Keratinocyte (primary cell): ENCODE measurements around the gene MON2. TPM values are rescaled to one million over a fixed set of nuclear protein-coding genes. Genes with fewer than 3 reads are reported as not detected.

ENCODE experiments used
- DNase-seq: peaks from one replicate; pipeline ENCODE4 v3.0.0-alpha.2; 2011; ENCODE audit warnings: low read depth, missing footprints, low spot score
- FAIRE-seq: peaks from 2 replicates; lab custom pipeline; 2011; peaks lifted over from hg19 to GRCh38; lab: Jason Lieb, UNC
- H2AFZ ChIP-seq: 2 replicates; pipeline ENCODE4 v1.6.0; 2012; ENCODE audit warnings: low read length, control low read depth, inconsistent platforms; ENCODE audit not compliant: control insufficient read depth
- H3K27ac ChIP-seq: 2 replicates; pipeline ENCODE4 v1.5.1; 2011; ENCODE audit warnings: low read length; ENCODE audit not compliant: control insufficient read depth, insufficient read depth
- H3K27me3 ChIP-seq: 3 replicates; pipeline ENCODE4 v1.6.0; 2011; ENCODE audit warnings: low read length; ENCODE audit not compliant: control insufficient read depth, insufficient read depth; ENCODE audit errors: extremely low read depth
- H3K36me3 ChIP-seq, 2 experiments: 2 replicates in 1 of 2; 3 replicates in 1 of 2; pipeline ENCODE4 v1.5.1; 2011; ENCODE audit warnings: low read length in 2 of 2, mild to moderate bottlenecking in 1 of 2; ENCODE audit not compliant: control insufficient read depth in 2 of 2, insufficient read depth in 2 of 2; ENCODE audit errors: extremely low read depth in 1 of 2
- H3K4me1 ChIP-seq: 3 replicates; pipeline ENCODE4 v1.5.1; 2011; ENCODE audit warnings: low read length; ENCODE audit not compliant: control insufficient read depth, insufficient read depth; ENCODE audit errors: extremely low read depth
- H3K4me2 ChIP-seq: 3 replicates; pipeline ENCODE4 v1.6.0; 2011; ENCODE audit warnings: low read depth, low read length; ENCODE audit not compliant: control insufficient read depth, insufficient read depth; ENCODE audit errors: extremely low read depth
- H3K4me3 ChIP-seq, 3 experiments: fragments of 200-600 bp in 1 of 3; sonication (generic) in 1 of 3; 2 replicates in 2 of 3; 3 replicates in 1 of 3; pipeline ENCODE4 v1.5.1; 2011 to 2016; ENCODE audit warnings: low read length in 3 of 3, mild to moderate bottlenecking in 3 of 3, control low read depth in 2 of 3, inconsistent platforms in 1 of 3, low read depth in 1 of 3, mixed read lengths in 1 of 3, mixed run types in 1 of 3, moderate library complexity in 1 of 3; ENCODE audit not compliant: control insufficient read depth in 2 of 3, insufficient read depth in 2 of 3; ENCODE audit errors: extremely low read depth in 1 of 3
- H3K79me2 ChIP-seq: 2 replicates; pipeline ENCODE4 v1.6.0; 2012; ENCODE audit warnings: low read length; ENCODE audit not compliant: control insufficient read depth, insufficient read depth
- H3K9ac ChIP-seq: 3 replicates; pipeline ENCODE4 v1.6.0; 2011; ENCODE audit warnings: low read length; ENCODE audit not compliant: control insufficient read depth, insufficient read depth; ENCODE audit errors: extremely low read depth
- H3K9me1 ChIP-seq: 3 replicates; pipeline ENCODE4 v1.6.0; 2011; ENCODE audit warnings: low read length; ENCODE audit not compliant: control insufficient read depth, insufficient read depth; ENCODE audit errors: extremely low read depth
- H3K9me3 ChIP-seq: 2 replicates; pipeline ENCODE4 v1.5.1; 2012; ENCODE audit warnings: low read depth, low read length; ENCODE audit not compliant: control insufficient read depth
- H4K20me1 ChIP-seq: 3 replicates; pipeline ENCODE4 v1.6.0; 2011; ENCODE audit warnings: low read length; ENCODE audit not compliant: control insufficient read depth, insufficient read depth; ENCODE audit errors: extremely low read depth
- EZH2 ChIP-seq: IDR thresholded peaks from one replicate; pipeline ENCODE4 v1.6.1; 2012; ENCODE audit warnings: inconsistent platforms, mild to moderate bottlenecking, low read length, moderate library complexity
- dilution Hi-C: fragments of 300-500 bp; cut with MboI; formaldehyde crosslinking; loops from one replicate; pipeline ENCODE4 v1.7.0; 2020; ENCODE audit warnings: low sequenced_read_pairs; ENCODE audit not compliant: extremely low pct_ligation_motif_present
- polyA plus RNA-seq, 5 experiments: library from polyadenylated mRNA; depleted of rRNA in 3 of 5; stranded (reverse) in 3 of 5; stranded (forward) in 1 of 5; unstranded in 1 of 5; fragments of >200 nt; gene quantifications; 1 replicate in 1 of 5; 2 replicates in 3 of 5; 3 replicates in 1 of 5; pipeline versions ENCODE4 v1.2.1 to v1.2.3, GENCODE V29; 2011 to 2012; ENCODE audit warnings: missing spikeins in 2 of 5, low read depth in 1 of 5, low replicate concordance in 1 of 5
- TF ChIP-seq, protein P1 (sequence below), 3 experiments: IDR thresholded peaks in 1 of 3; conservative IDR thresholded peaks in 1 of 3; optimal IDR thresholded peaks in 1 of 3; 2 replicates in 2 of 3; 3 replicates in 1 of 3; pipeline versions ENCODE3 to v1.5.1; 2011; ENCODE audit warnings: low read length in 3 of 3, mild to moderate bottlenecking in 3 of 3, moderate library complexity in 2 of 3, control low read depth in 1 of 3, inconsistent platforms in 1 of 3; ENCODE audit not compliant: insufficient read depth in 2 of 3; ENCODE audit errors: extremely low read depth in 1 of 3

The MON2 gene
- polyA plus RNA-seq, 1 donor (not counting 4 experiments of a cell fraction or from before 2014, with no cell fraction given), result 18.5 TPM

DNA sequence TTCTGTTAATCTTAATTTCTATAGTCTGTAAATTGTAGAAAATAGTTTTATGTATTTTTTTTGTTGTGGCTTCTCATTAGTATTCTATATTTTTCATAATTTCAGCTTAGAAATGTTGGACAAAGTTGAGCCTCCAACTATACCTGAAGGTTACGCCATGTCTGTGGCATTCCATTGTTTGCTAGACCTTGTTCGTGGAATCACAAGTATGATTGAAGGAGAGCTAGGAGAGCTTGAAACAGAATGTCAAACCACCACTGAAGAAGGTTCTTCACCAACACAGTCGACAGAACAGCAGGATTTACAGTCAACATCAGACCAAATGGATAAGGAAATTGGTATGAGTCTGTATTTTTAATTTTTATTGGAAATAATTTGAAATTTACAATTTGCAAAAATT is 65.7 kb downstream of the MON2 start:
- Histone ChIP-seq H3K9ac (no peak overlapping the region), H3K9me3 (no peaks in the 10 kb centered on the region), H3K9me1 (no peaks in the 10 kb centered on the region), H3K4me1 (no peaks in the 10 kb centered on the region), H3K36me3 (peaks cover 2 to 3% of the 10 kb centered on the region in 2 experiments), H3K27me3 (no peaks in the 10 kb centered on the region), H2AFZ (no peak overlapping the region), H3K4me3 (no peak overlapping the region), H3K27ac (no peak overlapping the region), H3K4me2 (no peak overlapping the region), H3K79me2 (no peaks in the 10 kb centered on the region), H4K20me1 (no peaks in the 10 kb centered on the region)
- dilution Hi-C loops, result no loop called here
- FAIRE-seq (no peak), DNase-seq (no peak)
- TF ChIP-seq, protein P1, sequence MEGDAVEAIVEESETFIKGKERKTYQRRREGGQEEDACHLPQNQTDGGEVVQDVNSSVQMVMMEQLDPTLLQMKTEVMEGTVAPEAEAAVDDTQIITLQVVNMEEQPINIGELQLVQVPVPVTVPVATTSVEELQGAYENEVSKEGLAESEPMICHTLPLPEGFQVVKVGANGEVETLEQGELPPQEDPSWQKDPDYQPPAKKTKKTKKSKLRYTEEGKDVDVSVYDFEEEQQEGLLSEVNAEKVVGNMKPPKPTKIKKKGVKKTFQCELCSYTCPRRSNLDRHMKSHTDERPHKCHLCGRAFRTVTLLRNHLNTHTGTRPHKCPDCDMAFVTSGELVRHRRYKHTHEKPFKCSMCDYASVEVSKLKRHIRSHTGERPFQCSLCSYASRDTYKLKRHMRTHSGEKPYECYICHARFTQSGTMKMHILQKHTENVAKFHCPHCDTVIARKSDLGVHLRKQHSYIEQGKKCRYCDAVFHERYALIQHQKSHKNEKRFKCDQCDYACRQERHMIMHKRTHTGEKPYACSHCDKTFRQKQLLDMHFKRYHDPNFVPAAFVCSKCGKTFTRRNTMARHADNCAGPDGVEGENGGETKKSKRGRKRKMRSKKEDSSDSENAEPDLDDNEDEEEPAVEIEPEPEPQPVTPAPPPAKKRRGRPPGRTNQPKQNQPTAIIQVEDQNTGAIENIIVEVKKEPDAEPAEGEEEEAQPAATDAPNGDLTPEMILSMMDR (optimal IDR thresholded peaks at IDR 0.05 in 1 of 3, IDR thresholded peaks at IDR 0.05 in 1 of 3, conservative IDR thresholded peaks at IDR 0.05 in 1 of 3; ENCODE audit: extremely low read depth in 1 of 3, insufficient read depth in 2 of 3, low read length in 3 of 3), result no peak
- no peak for TF ChIP-seq EZH2

DNA sequence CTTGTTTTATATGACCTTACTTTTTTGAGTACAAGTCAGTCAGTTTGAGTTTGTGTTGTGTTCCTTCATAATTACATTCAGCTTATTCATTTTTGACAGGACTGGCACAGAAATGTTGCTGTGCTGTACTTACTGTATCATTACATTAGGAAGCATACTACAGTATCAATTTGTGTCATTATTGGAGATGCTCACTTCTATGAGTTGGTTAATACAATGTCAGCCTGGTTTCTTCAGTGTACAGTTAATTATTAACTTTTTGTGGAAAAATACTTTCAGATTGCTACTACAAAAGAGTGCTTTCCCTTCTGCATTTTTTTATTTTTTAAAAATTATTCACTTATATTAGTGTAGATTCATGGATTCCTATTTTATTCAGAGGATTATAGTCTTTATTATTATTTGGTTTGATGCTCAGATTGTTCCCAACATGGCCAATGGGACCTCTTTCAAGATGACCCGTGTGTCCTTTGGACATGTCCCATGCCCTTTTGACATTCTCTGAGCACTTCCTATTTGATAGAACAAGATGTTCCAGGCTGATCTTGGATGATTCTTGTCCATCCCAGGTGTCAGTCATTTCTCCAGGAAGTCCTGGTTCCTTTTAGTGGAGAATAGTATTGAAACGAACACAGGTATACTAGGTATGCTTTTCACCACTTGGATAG is 66.6 kb downstream of the MON2 start:
- H3K79me2 ChIP-seq, result no peaks in the 10 kb centered on the region
- no peaks in the 10 kb centered on the region for H3K4me1 ChIP-seq
- H4K20me1 ChIP-seq, result no peaks in the 10 kb centered on the region
- H3K4me3 ChIP-seq, result no peak overlapping the region
- H3K36me3 ChIP-seq, result peaks cover 2 to 3% of the 10 kb centered on the region in 2 experiments
- no peak overlapping the region for H2AFZ ChIP-seq
- H3K27me3 ChIP-seq, result no peaks in the 10 kb centered on the region
- no peaks in the 10 kb centered on the region for H3K9me1 ChIP-seq
- DNase-seq, result no peak
- dilution Hi-C loops, result no loop called here
- no peak for TF ChIP-seq EZH2
- TF ChIP-seq, protein P1 (optimal IDR thresholded peaks at IDR 0.05 in 1 of 3, IDR thresholded peaks at IDR 0.05 in 1 of 3, conservative IDR thresholded peaks at IDR 0.05 in 1 of 3; ENCODE audit: extremely low read depth in 1 of 3, insufficient read depth in 2 of 3, low read length in 3 of 3), result no peak
- no peak overlapping the region for H3K4me2 ChIP-seq
- FAIRE-seq, result no peak
- no peak overlapping the region for H3K9ac ChIP-seq
- no peaks in the 10 kb centered on the region for H3K9me3 ChIP-seq
- no peak overlapping the region for H3K27ac ChIP-seq
